ENCODE data around the gene DDT.
"Not testable (repeated sequence)": the region's sequence is repeated elsewhere in the genome, so short reads cannot be mapped to it uniquely, and the experiment has no call there.

The DDT gene

DNA sequence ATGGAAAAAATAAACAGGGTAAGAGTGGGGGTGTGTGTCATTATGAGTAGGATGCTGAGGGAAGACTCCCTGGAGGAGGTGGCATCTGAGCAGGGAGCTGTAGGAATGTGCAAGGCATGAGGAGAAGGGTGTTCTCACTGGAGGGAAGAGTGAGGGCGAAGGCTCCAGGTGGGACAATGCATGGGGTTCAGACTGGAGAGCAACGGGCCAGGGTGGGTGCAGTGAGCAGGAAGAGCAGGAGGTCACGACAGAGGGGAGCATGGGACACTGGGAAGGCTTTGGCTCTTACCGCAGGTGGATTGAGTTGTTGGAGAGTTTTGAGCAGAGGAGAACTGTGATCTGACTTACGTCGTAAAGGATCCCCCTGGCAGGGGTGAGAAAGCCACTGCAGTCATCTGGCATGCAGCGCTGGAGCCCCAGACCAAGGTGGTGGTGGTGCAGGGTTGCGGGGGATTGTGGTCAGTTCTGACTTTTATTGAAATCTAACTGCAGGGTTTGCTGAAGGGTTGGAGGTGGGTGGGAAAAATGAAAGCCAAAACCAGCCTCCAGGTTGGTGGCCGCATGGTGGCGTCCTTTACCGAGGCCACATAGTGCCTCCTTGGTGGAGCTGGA lies 21.3 kb downstream of the DDT start:
- not testable (repeated sequence) for DNase-seq (ENCODE audit: low read depth, low spot score)

DNA sequence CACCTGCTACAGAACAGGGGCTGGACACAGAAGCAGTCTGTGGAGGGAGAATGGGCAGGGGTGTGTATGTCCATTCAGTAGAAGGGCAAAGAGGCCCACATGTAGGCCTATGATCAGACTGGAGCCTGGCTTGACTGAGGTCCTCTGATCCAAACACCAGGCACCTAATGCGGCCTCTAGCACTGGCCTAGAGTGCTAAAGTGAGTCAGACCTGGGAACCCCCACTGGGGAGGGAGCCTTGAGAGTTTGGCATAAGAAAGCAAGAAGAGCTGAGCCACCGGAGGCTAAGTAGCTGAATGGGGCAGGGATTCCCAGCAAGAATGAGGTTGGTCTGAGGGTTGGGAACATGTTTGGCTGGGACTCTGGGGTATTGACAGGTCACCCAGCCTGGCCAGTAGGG lies 22.9 kb downstream of the DDT start:
- DNase-seq (ENCODE audit: low read depth, low spot score): not testable (repeated sequence)

DNA sequence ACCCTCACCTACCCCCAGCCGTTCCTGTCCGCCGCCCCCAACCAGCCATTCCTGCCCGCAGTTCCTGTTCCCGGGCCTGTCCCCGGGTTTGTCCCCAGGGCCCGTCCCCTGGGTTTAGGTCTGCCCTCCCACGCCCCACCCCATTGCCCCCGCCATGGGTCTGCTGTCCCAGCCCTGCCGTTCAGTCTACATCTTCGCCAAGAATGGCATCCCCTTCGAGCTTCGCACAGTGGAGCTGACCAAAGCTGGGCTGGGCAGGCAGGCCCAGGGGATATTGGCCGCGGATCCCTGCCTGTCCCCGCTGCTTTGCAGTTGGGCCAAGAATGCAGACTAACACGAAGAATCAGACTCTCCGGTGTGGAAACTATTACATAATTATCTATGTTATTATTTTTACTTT lies 24.5 kb downstream of the DDT start:
- DNase-seq (ENCODE audit: low read depth, low spot score): not testable (repeated sequence)

- DNase-seq (ENCODE audit: low read depth, low spot score): not testable (repeated sequence)
Observed at GRCh38 chr22:23947391-23947790, 26.9 kb downstream of the DDT start.

DNA sequence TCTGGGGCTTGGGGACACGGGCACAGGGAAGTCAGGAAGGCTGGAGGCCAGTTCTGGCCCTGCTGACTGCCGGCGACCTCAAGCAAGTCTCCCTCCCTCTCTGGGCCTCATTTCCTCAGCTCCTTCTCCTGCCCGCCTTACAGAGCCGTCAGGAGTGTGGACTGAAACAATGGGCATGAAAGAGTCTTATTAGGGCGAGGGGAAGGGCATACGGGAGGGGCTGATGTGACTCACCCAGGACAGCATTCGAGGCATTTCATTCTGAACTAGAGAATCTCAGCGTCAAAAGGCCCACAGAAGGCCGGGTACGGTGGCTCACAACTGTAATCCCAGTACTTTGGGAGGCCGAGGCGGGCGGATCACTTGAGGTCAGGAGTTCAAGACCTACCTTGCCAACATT lies 34.1 kb downstream of the DDT start:
- not testable (repeated sequence) for DNase-seq (ENCODE audit: low read depth, low spot score)

GRCh38 chr22:23939017-23939357 lies 35.3 kb downstream of the DDT start:
- DNase-seq (ENCODE audit: low read depth, low spot score): no peak

- DNase-seq (ENCODE audit: low read depth, low spot score): no peak
Observed at GRCh38 chr22:23938328-23939016, 35.8 kb downstream of the DDT start.

GRCh38 chr22:23926561-23926960 lies 47.7 kb downstream of the DDT start:
- no peak for DNase-seq (ENCODE audit: low read depth, low spot score)

- no peak for DNase-seq (ENCODE audit: low read depth, low spot score)
Observed at GRCh38 chr22:23925020-23925606, 49.1 kb downstream of the DDT start.

- no peak for DNase-seq (ENCODE audit: low read depth, low spot score)
Observed at GRCh38 chr22:23922921-23923320, 51.3 kb downstream of the DDT start.

GRCh38 chr22:23921586-23922201 lies 52.5 kb downstream of the DDT start:
- not testable (repeated sequence) for DNase-seq (ENCODE audit: low read depth, low spot score)
